Suprapubic skin (tissue), 4 donors: Measurements from ENCODE around the gene ZFP64. TPM values are rescaled to one million over a fixed set of nuclear protein-coding genes. Genes with fewer than 3 reads are reported as not detected.

Experiments
- DNase-seq, 2 donors: peaks; one replicate each; pipeline ENCODE4 v3.0.0-alpha.2; 2019; ENCODE audit warnings: low spot score in 2 of 2
- H3K27ac ChIP-seq: fragments of 200-600 bp; sonication (generic); one replicate; pipeline ENCODE4 v1.5.1; 2019
- H3K27me3 ChIP-seq: fragments of 200-600 bp; sonication (generic); one replicate; pipeline ENCODE4 v1.5.1; 2019
- H3K36me3 ChIP-seq: fragments of 200-600 bp; sonication (generic); one replicate; pipeline ENCODE4 v1.5.1; 2019
- H3K4me1 ChIP-seq: fragments of 200-600 bp; sonication (generic); one replicate; pipeline ENCODE4 v1.5.1; 2019
- H3K4me3 ChIP-seq: fragments of 200-600 bp; sonication (generic); one replicate; pipeline ENCODE4 v1.5.1; 2019; ENCODE audit warnings: mild to moderate bottlenecking
- H3K9me3 ChIP-seq: fragments of 200-600 bp; sonication (generic); one replicate; pipeline ENCODE4 v1.5.1; 2019
- CTCF ChIP-seq, 2 donors: fragments of 200-600 bp in 1 of 2; fragments of 450-650 bp in 1 of 2; sonication (generic) in 1 of 2; IDR thresholded peaks; one replicate each; pipeline ENCODE4 v1.5.1; 2016 to 2019; ENCODE audit warnings: antibody characterized with exemption in 2 of 2, mild to moderate bottlenecking in 1 of 2, moderate library complexity in 1 of 2
- EP300 ChIP-seq: sonication (generic); formaldehyde crosslinking; IDR thresholded peaks from one replicate; pipeline ENCODE4 v1.6.1; 2017; ENCODE audit warnings: antibody characterized with exemption
- POLR2A ChIP-seq, 2 donors: fragments of 450-650 bp; IDR thresholded peaks; one replicate each; pipeline ENCODE4 v1.6.1; 2017; ENCODE audit warnings: antibody characterized with exemption in 2 of 2, mild to moderate bottlenecking in 2 of 2, moderate library complexity in 2 of 2
- POLR2AphosphoS5 ChIP-seq, 3 donors: sonication (generic); formaldehyde crosslinking; IDR thresholded peaks; one replicate each; pipeline ENCODE4 v1.6.1; 2017; ENCODE audit warnings: antibody characterized with exemption in 3 of 3
- WGBS: methylation state at CpG from one replicate; pipeline ENCODE4 v1.1.5; 2018; 5-methylcytosine and 5-hydroxymethylcytosine counted together
- total RNA-seq, 4 donors: library from RNA; depleted of rRNA; stranded (reverse); fragments of >200 nt; gene quantifications; one replicate each; pipeline ENCODE4 v1.1.0, GENCODE V29; 2016

The ZFP64 gene
- 10 to 100 TPM; 25.1 to 33.8 (median 28.2) TPM for total RNA-seq

GRCh38 chr20:52191132-52191915 lies at the start of gene ZFP64:
Gene ZFP64, minus strand, starts transcription at chr20:52191779. Its CDS starts 143 bp downstream, at chr20:52191636.
- no peaks in the 10 kb centered on the region for H3K27me3 ChIP-seq
- TF ChIP-seq EP300 (no peak), POLR2A (IDR thresholded peaks at IDR 0.05) (no peak), CTCF (IDR thresholded peaks at IDR 0.05) (peak in 1 of 2 donors; percentile 39), POLR2AphosphoS5 (IDR thresholded peaks at IDR 0.05) (peak in 1 of 3 donors; percentile 44)

GRCh38 chr20:52240802-52241201 lies 49.2 kb upstream of the ZFP64 start:
- peaks cover 7% of the 10 kb centered on the region for H3K27me3 ChIP-seq
- TF ChIP-seq EP300 (no peak), POLR2AphosphoS5 (IDR thresholded peaks at IDR 0.05) (no peak), CTCF (IDR thresholded peaks at IDR 0.05) (no peak), POLR2A (IDR thresholded peaks at IDR 0.05) (no peak)
- no peaks in the 10 kb centered on the region for H3K4me1 ChIP-seq
- H3K27ac ChIP-seq = no peak overlapping the region
- H3K36me3 ChIP-seq = no peaks in the 10 kb centered on the region
- no peaks in the 10 kb centered on the region for H3K9me3 ChIP-seq
- no peak overlapping the region for H3K4me3 ChIP-seq
- DNase-seq = no peak
- WGBS = 89% methylated on average over 1 of the region's 1 CpG

More at GRCh38 chr20:52191132-52191915, at the start of gene ZFP64:
- no peaks in the 10 kb centered on the region for H3K9me3 ChIP-seq
- H3K4me1 ChIP-seq = peaks cover 16% of the 10 kb centered on the region
- H3K4me3 ChIP-seq = peak within 1 kb of the TSS; percentile 82
- peaks cover 8% of the 10 kb centered on the region for H3K36me3 ChIP-seq
- DNase-seq = peak; percentile 81 to 82
- WGBS = under 1% methylated on average over 26 of the region's 70 CpGs
- H3K27ac ChIP-seq = peak within 1 kb of the TSS; percentile 87

GRCh38 chr20:52239102-52239501 lies 47.5 kb upstream of the ZFP64 start:
- no peak for TF ChIP-seq POLR2A (IDR thresholded peaks at IDR 0.05)
- no peak for TF ChIP-seq CTCF (IDR thresholded peaks at IDR 0.05)
- no peak for TF ChIP-seq EP300
- no peak for TF ChIP-seq POLR2AphosphoS5 (IDR thresholded peaks at IDR 0.05)
- Histone ChIP-seq H3K4me3 (no peak overlapping the region), H3K4me1 (no peaks in the 10 kb centered on the region), H3K36me3 (no peaks in the 10 kb centered on the region), H3K9me3 (no peaks in the 10 kb centered on the region), H3K27me3 (peaks cover 7% of the 10 kb centered on the region), H3K27ac (no peak overlapping the region)
- 55% methylated on average over 2 of the region's 2 CpGs for WGBS
- no peak for DNase-seq

GRCh38 chr20:52236292-52236691 lies 44.7 kb upstream of the ZFP64 start:
- Histone ChIP-seq H3K27me3 (peaks cover 7% of the 10 kb centered on the region), H3K4me1 (no peaks in the 10 kb centered on the region), H3K9me3 (no peaks in the 10 kb centered on the region), H3K27ac (no peak overlapping the region), H3K4me3 (no peak overlapping the region), H3K36me3 (no peaks in the 10 kb centered on the region)
- no peak for DNase-seq
- no peak for TF ChIP-seq POLR2AphosphoS5 (IDR thresholded peaks at IDR 0.05)
- no peak for TF ChIP-seq POLR2A (IDR thresholded peaks at IDR 0.05)
- TF ChIP-seq EP300 = no peak
- TF ChIP-seq CTCF (IDR thresholded peaks at IDR 0.05) = no peak
- WGBS = 95% methylated on average over 7 of the region's 7 CpGs

- H3K27ac ChIP-seq = no peak overlapping the region
- 89% methylated on average over 4 of the region's 4 CpGs for WGBS
- peaks cover 3% of the 10 kb centered on the region for H3K27me3 ChIP-seq
- no peaks in the 10 kb centered on the region for H3K4me1 ChIP-seq
- H3K4me3 ChIP-seq = no peak overlapping the region
- TF ChIP-seq POLR2A (IDR thresholded peaks at IDR 0.05) = no peak
- TF ChIP-seq POLR2AphosphoS5 (IDR thresholded peaks at IDR 0.05) = no peak
- no peak for TF ChIP-seq CTCF (IDR thresholded peaks at IDR 0.05)
- no peak for TF ChIP-seq EP300
- DNase-seq = no peak
- H3K36me3 ChIP-seq = no peaks in the 10 kb centered on the region
- H3K9me3 ChIP-seq = no peaks in the 10 kb centered on the region
Measured at GRCh38 chr20:52235129-52235528, 43.5 kb upstream of the ZFP64 start.
